H1 (cell line): ENCODE results near the gene GOSR1. TPM values are rescaled to one million over a fixed set of nuclear protein-coding genes. Genes with fewer than 3 reads are reported as not detected.

Experiments used
- CTCF ChIA-PET: fragments of 300-600 bp; sonication (Branson Sonifier 250); formaldehyde crosslinking; loops from one replicate; lab custom pipeline; 2021; ENCODE audit not compliant: partially characterized antibody; lab: Charles Lee
- POLR2A ChIA-PET: fragments of 300-600 bp; sonication (Branson Sonifier 250); formaldehyde crosslinking; loops from one replicate; lab custom pipeline; 2021; ENCODE audit warnings: inconsistent platforms; ENCODE audit not compliant: partially characterized antibody; lab: Charles Lee
- DNase-seq, 2 experiments: peaks; one replicate each; pipeline versions ENCODE4 v3.0.0 to v3.0.0-alpha.2; 2010 to 2022; ENCODE audit warnings: low spot score in 2 of 2, low read depth in 1 of 2, mixed read lengths in 1 of 2
- FAIRE-seq: peaks from 2 replicates; lab custom pipeline; 2011; peaks lifted over from hg19 to GRCh38; lab: Jason Lieb, UNC
- H2AFZ ChIP-seq: 2 replicates; pipeline ENCODE4 v1.8.1; 2012; ENCODE audit warnings: low read length, inconsistent platforms
- H2AK5ac ChIP-seq: 2 replicates; pipeline ENCODE4 v1.6.1; 2013; ENCODE audit warnings: low read depth, low read length
- H2BK120ac ChIP-seq: replicated peaks from 2 replicates; pipeline ENCODE3; 2013; ENCODE audit warnings: low read depth, low read length, inconsistent platforms
- H2BK12ac ChIP-seq: 2 replicates; pipeline ENCODE4 v1.6.1; 2013; ENCODE audit warnings: low read depth, low read length
- H2BK15ac ChIP-seq: 2 replicates; pipeline ENCODE4 v1.6.1; 2013; ENCODE audit warnings: low read length
- H2BK20ac ChIP-seq: 2 replicates; pipeline ENCODE4 v1.6.1; 2013; ENCODE audit warnings: low read length
- H2BK5ac ChIP-seq: 2 replicates; pipeline ENCODE4 v1.6.1; 2013; ENCODE audit warnings: low read depth, low read length
- H3K14ac ChIP-seq: 2 replicates; pipeline ENCODE4 v1.6.1; 2013; ENCODE audit warnings: inconsistent platforms; ENCODE audit not compliant: insufficient read length
- H3K18ac ChIP-seq: 2 replicates; pipeline ENCODE4 v1.6.1; 2013; ENCODE audit warnings: low read length; ENCODE audit errors: extremely low read depth
- H3K23ac ChIP-seq: 2 replicates; pipeline ENCODE4 v1.6.1; 2013; ENCODE audit warnings: inconsistent platforms; ENCODE audit not compliant: insufficient read length
- H3K23me2 ChIP-seq: 2 replicates; pipeline ENCODE4 v1.6.1; 2013; ENCODE audit warnings: low read depth, low read length
- H3K27ac ChIP-seq: 2 replicates; pipeline ENCODE4 v1.6.1; 2011; ENCODE audit warnings: low read depth, low read length, inconsistent platforms
- H3K27me3 ChIP-seq, 4 experiments: replicated peaks in 1 of 4; 1 replicate in 1 of 4; 2 replicates in 3 of 4; pipeline versions ENCODE4 v1.6.1 to v1.8.1; 2011 to 2013; ENCODE audit warnings: low read length in 3 of 4, mild to moderate bottlenecking in 3 of 4, inconsistent platforms in 2 of 4, mixed read lengths in 2 of 4, moderate library complexity in 1 of 4; ENCODE audit not compliant: control insufficient read depth in 3 of 4, insufficient read depth in 3 of 4; ENCODE audit errors: extremely low read depth in 1 of 4
- H3K36me3 ChIP-seq, 4 experiments: 2 replicates each; pipeline versions ENCODE4 v1.6.1 to v1.8.1; 2011 to 2013; ENCODE audit warnings: mild to moderate bottlenecking in 4 of 4, low read length in 3 of 4, moderate library complexity in 2 of 4, control low read depth in 1 of 4, inconsistent platforms in 1 of 4; ENCODE audit not compliant: insufficient read depth in 4 of 4, control insufficient read depth in 2 of 4
- H3K4ac ChIP-seq: replicated peaks from 2 replicates; pipeline ENCODE3; 2013; ENCODE audit warnings: low read length, low read depth, mixed read lengths, inconsistent platforms; ENCODE audit not compliant: insufficient read length
- H3K4me1 ChIP-seq, 4 experiments: replicated peaks in 1 of 4; 1 replicate in 1 of 4; 2 replicates in 3 of 4; pipeline versions ENCODE4 v1.6.1 to v1.8.1; 2011 to 2013; ENCODE audit warnings: low read length in 3 of 4, inconsistent platforms in 2 of 4, mixed read lengths in 1 of 4; ENCODE audit not compliant: insufficient read depth in 4 of 4, control insufficient read depth in 3 of 4
- H3K4me2 ChIP-seq, 2 experiments: 2 replicates each; pipeline versions ENCODE4 v1.6.1 to v1.8.1; 2011 to 2013; ENCODE audit warnings: low read depth in 2 of 2, low read length in 2 of 2, control low read depth in 1 of 2, inconsistent platforms in 1 of 2, mild to moderate bottlenecking in 1 of 2; ENCODE audit not compliant: insufficient read depth in 1 of 2
- H3K4me3 ChIP-seq, 4 experiments: fragments of 200-600, 300-600 bp in 1 of 4; sonication (generic), shearing (Covaris generic), sonication (Bioruptor Twin) in 1 of 4; 2 replicates each; pipeline versions ENCODE4 v1.5.1 to v1.8.1; 2011 to 2016; ENCODE audit warnings: low read length in 4 of 4, low read depth in 3 of 4, control low read depth in 2 of 4, inconsistent platforms in 2 of 4, mild to moderate bottlenecking in 2 of 4, mixed read lengths in 1 of 4, moderate library complexity in 1 of 4; ENCODE audit not compliant: insufficient read depth in 2 of 4; ENCODE audit errors: extremely low read depth in 1 of 4
- H3K56ac ChIP-seq: replicated peaks from 2 replicates; pipeline ENCODE3; 2013; ENCODE audit warnings: low read depth, mild to moderate bottlenecking, mixed read lengths, low read length, inconsistent platforms; ENCODE audit not compliant: insufficient read length
- H3K79me1 ChIP-seq: 2 replicates; pipeline ENCODE4 v1.6.1; 2013; ENCODE audit warnings: low read depth, low read length, control low read depth
- H3K79me2 ChIP-seq, 2 experiments: 2 replicates each; pipeline versions ENCODE4 v1.6.1 to v1.8.1; 2012 to 2013; ENCODE audit warnings: low read length in 2 of 2, mild to moderate bottlenecking in 2 of 2, inconsistent platforms in 1 of 2; ENCODE audit not compliant: insufficient read depth in 2 of 2, control insufficient read depth in 1 of 2
- H3K9ac ChIP-seq, 4 experiments: replicated peaks in 1 of 4; 1 replicate in 1 of 4; 2 replicates in 3 of 4; pipeline versions ENCODE4 v1.6.1 to v1.8.1; 2011 to 2013; ENCODE audit warnings: low read depth in 3 of 4, low read length in 3 of 4, control low read depth in 2 of 4, mild to moderate bottlenecking in 2 of 4, moderate library complexity in 2 of 4, inconsistent platforms in 1 of 4; ENCODE audit errors: extremely low read depth in 1 of 4
- H3K9me3 ChIP-seq, 2 experiments: 2 replicates each; pipeline versions ENCODE4 v1.6.1 to v1.8.1; 2012 to 2013; ENCODE audit warnings: mild to moderate bottlenecking in 2 of 2, moderate library complexity in 2 of 2, control low read depth in 1 of 2, inconsistent platforms in 1 of 2, low read depth in 1 of 2, low read length in 1 of 2, mixed read lengths in 1 of 2; ENCODE audit not compliant: insufficient read depth in 2 of 2
- H4K20me1 ChIP-seq, 2 experiments: replicated peaks in 1 of 2; 2 replicates each; pipeline versions ENCODE3 to v1.8.1; 2011 to 2013; ENCODE audit warnings: inconsistent platforms in 2 of 2, low read length in 2 of 2, mild to moderate bottlenecking in 1 of 2; ENCODE audit not compliant: insufficient read depth in 2 of 2, control insufficient read depth in 1 of 2
- H4K5ac ChIP-seq: 2 replicates; pipeline ENCODE4 v1.6.1; 2013; ENCODE audit warnings: low read length, low read depth, mixed read lengths, inconsistent platforms; ENCODE audit not compliant: insufficient read length
- H4K8ac ChIP-seq: 2 replicates; pipeline ENCODE4 v1.8.0; 2013; ENCODE audit warnings: mild to moderate bottlenecking, moderate library complexity, low read length, inconsistent platforms; ENCODE audit not compliant: insufficient read depth; ENCODE audit errors: extremely low read depth
- H4K91ac ChIP-seq: replicated peaks from 2 replicates; pipeline ENCODE3; 2013; ENCODE audit warnings: low read length, mixed read lengths, inconsistent platforms; ENCODE audit not compliant: insufficient read length
- BRCA1 ChIP-seq: IDR thresholded peaks from 2 replicates; pipeline ENCODE4 v1.6.1; 2012; ENCODE audit warnings: low read depth, low read length, improper control_type of control experiment
- CBX5 ChIP-seq: fragments of 300-800, 300-1000 bp; sonication (generic); IDR thresholded peaks from 2 replicates; pipeline ENCODE4 v1.7.1; 2016; ENCODE audit warnings: antibody characterized with exemption, low read length, low read depth
- CHD2 ChIP-seq: IDR thresholded peaks from 2 replicates; pipeline ENCODE4 v1.6.1; 2012; ENCODE audit warnings: low read length, improper control_type of control experiment
- CTCF ChIP-seq, 3 experiments: IDR thresholded peaks; 1 replicate in 2 of 3; 2 replicates in 1 of 3; pipeline versions ENCODE4 v1.5.1 to v1.6.1; 2011; ENCODE audit warnings: low read length in 3 of 3, mild to moderate bottlenecking in 3 of 3, inconsistent platforms in 2 of 3, low read depth in 1 of 3, moderate library complexity in 1 of 3; ENCODE audit not compliant: insufficient read depth in 1 of 3; ENCODE audit errors: control extremely low read depth in 1 of 3
- JUND ChIP-seq: IDR thresholded peaks from 2 replicates; pipeline ENCODE4 v1.6.1; 2011; ENCODE audit warnings: mild to moderate bottlenecking, improper control_type of control experiment, low read length
- MAFK ChIP-seq: IDR thresholded peaks from 2 replicates; pipeline ENCODE4 v1.6.1; 2012; ENCODE audit warnings: low read depth, mild to moderate bottlenecking, improper control_type of control experiment, low read length
- NANOG ChIP-seq: IDR thresholded peaks from 2 replicates; pipeline ENCODE4 v1.6.1; 2011; ENCODE audit warnings: low read length, low read depth, mild to moderate bottlenecking, inconsistent platforms; ENCODE audit not compliant: insufficient read depth, poor library complexity, severe bottlenecking
- POU5F1 ChIP-seq: IDR thresholded peaks from 2 replicates; pipeline ENCODE4 v1.6.1; 2011; ENCODE audit warnings: low read depth, mild to moderate bottlenecking, low read length, moderate library complexity
- RFX5 ChIP-seq: IDR thresholded peaks from 2 replicates; pipeline ENCODE4 v1.6.1; 2011; ENCODE audit warnings: low read depth, low read length, improper control_type of control experiment, borderline replicate concordance
- SIRT6 ChIP-seq: IDR thresholded peaks from one replicate; pipeline ENCODE4 v1.7.1; 2012; ENCODE audit warnings: low read length, inconsistent platforms
- SIX5 ChIP-seq: IDR thresholded peaks from 2 replicates; pipeline ENCODE4 v1.6.1; 2011; ENCODE audit warnings: mild to moderate bottlenecking, low read depth, low read length
- SP1 ChIP-seq: IDR thresholded peaks from 2 replicates; pipeline ENCODE4 v1.6.1; 2011; ENCODE audit warnings: low read depth, low read length
- WGBS, 2 experiments: shearing (Covaris generic) in 1 of 2; methylation state at CpG; one replicate each; pipeline versions ENCODE4 v1.1.6 to v1.1.7; 2013 to 2015; ENCODE audit warnings: low lambda C conversion rate in 2 of 2, mixed read lengths in 2 of 2, inconsistent platforms in 1 of 2, low coverage in 1 of 2, missing lambda C conversion rate in 1 of 2; ENCODE audit not compliant: insufficient replicate concordance in 2 of 2, insufficient coverage in 1 of 2, insufficient read length in 1 of 2; ENCODE audit errors: extremely low coverage in 1 of 2, missing lambda C conversion rate in 1 of 2; 5-methylcytosine and 5-hydroxymethylcytosine counted together
- polyA plus RNA-seq, 7 experiments: library from polyadenylated mRNA; depleted of rRNA in 3 of 7; stranded (reverse) in 5 of 7; unstranded in 2 of 7; fragments of >200 nt in 5 of 7; fragments of 200-250 nt in 2 of 7; gene quantifications; 1 replicate in 5 of 7; 2 replicates in 1 of 7; 4 replicates in 1 of 7; pipeline versions ENCODE4 v1.2.1 to v1.2.3, GENCODE V29; 2011 to 2013; ENCODE audit warnings: missing spikeins in 2 of 7, mixed read lengths in 2 of 7
- total RNA-seq: library from RNA; stranded (reverse); fragmentation: NEBNext Ultra II Directional; extraction: Animal tissue kit (Norgen Biotek cat#: 25700); gene quantifications from 2 replicates; pipeline ENCODE4 v1.2.1, GENCODE V29; 2021

GOSR1 gene
- total and polyA plus RNA-seq, 2 of the 8 experiments (the other 6 are each of a cell fraction or from before 2014, with no cell fraction given): 9.2 to 43.3 TPM

DNA sequence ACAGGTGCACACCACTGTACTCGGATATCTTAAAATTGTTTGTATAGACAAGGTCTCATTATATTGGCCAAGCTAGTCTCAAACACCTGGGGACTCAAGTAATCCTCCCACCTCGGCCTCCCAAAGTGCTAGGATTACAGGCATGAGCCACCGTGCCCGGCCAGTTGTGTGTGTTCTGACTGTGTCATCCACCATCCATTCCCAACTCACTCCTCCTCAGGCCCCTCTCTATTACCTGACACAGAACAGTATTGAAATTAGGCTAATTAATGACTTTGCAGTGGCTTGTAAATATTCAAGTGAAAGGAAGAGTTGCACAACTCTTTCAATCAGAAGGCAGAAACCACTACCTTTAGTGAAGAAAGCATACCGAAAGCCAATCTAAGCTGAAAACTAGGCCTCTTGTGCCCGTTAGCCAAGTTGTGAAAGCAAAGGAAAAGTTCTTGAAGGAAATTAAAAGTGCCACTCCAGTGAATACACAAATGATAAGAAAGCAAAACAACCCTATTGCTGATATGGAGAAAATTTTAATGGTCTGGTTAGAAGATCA, 28.7 kb downstream of the GOSR1 start:
- H3K14ac ChIP-seq: no peak overlapping the region
- WGBS, 2 experiments: 93% methylated on average over 6 of the region's 6 CpGs; no CpG with 5 or more reads in 1 of the 2 experiments
- no peak overlapping the region for H3K23ac ChIP-seq
- CTCF ChIA-PET: interaction anchor here (0.9 kb wide), 1 partner anchor 199 kb away, joined by 3 read pairs; no protein-coding TSS in a partner anchor
- H3K9me3 ChIP-seq: no peaks in the 10 kb centered on the region
- DNase-seq: no peak
- no peak overlapping the region for H3K4ac ChIP-seq
- H2BK12ac ChIP-seq: no peak overlapping the region
- H3K18ac ChIP-seq: no peak overlapping the region
- H3K56ac ChIP-seq: no peak overlapping the region
- no peak overlapping the region for H2BK120ac ChIP-seq
- no peak overlapping the region for H4K5ac ChIP-seq
- no peak for FAIRE-seq
- H4K91ac ChIP-seq: no peak overlapping the region
- H3K36me3 ChIP-seq: peaks cover 0 to 14% (median 7%) of the 10 kb centered on the region in 4 experiments; a peak in 2 of 8 replicates
- no peaks in the 10 kb centered on the region for H3K4me1 ChIP-seq
- POLR2A ChIA-PET: interaction anchor here (0.7 to 1.1 kb wide), 2 partner anchors 9 to 29 kb away, joined by 3 to 4 read pairs; partner anchors contain the start of gene GOSR1
- H2BK15ac ChIP-seq: no peak overlapping the region
- no peak overlapping the region for H2BK5ac ChIP-seq
- H3K79me1 ChIP-seq: peaks cover 2% of the 10 kb centered on the region; the same call in 1 of the 2 replicates
- no peak overlapping the region for H4K8ac ChIP-seq
- no peak overlapping the region for H2AFZ ChIP-seq
- H3K4me3 ChIP-seq: no peak overlapping the region
- H3K27ac ChIP-seq: no peak overlapping the region
- no peaks in the 10 kb centered on the region for H4K20me1 ChIP-seq
- no peaks in the 10 kb centered on the region for H3K27me3 ChIP-seq
- H2BK20ac ChIP-seq: no peak overlapping the region
- no peak overlapping the region for H3K4me2 ChIP-seq
- no peak overlapping the region for H2AK5ac ChIP-seq
- no peaks in the 10 kb centered on the region for H3K23me2 ChIP-seq
- no peak overlapping the region for H3K9ac ChIP-seq
- H3K79me2 ChIP-seq: no peaks in the 10 kb centered on the region; a peak in 1 of 4 replicates
- TF ChIP-seq SP1 (no peak), POU5F1 (no peak), CBX5 (no peak), NANOG (no peak), CHD2 (no peak), SIRT6 (no peak), JUND (no peak), SIX5 (no peak), BRCA1 (no peak), CTCF (IDR thresholded peaks at IDR 0.05; ENCODE audit: control extremely low read depth in 1 of 3, insufficient read depth in 1 of 3, low read depth in 1 of 3, low read length in 3 of 3) (no peak), RFX5 (no peak), MAFK (no peak)
